CD4-positive, alpha-beta T cell (primary cell): ENCODE results near the gene LRIT2. TPM values are rescaled to one million over a fixed set of nuclear protein-coding genes. Genes with fewer than 3 reads are reported as not detected.

Source experiments
- ATAC-seq: fragments of 200-7000 bp; cut with Tn5 transposase; one replicate; pipeline ENCODE4 v1.10.0; 2022; ENCODE audit warnings: mild to moderate bottlenecking; ENCODE audit not compliant: poor library complexity
- CTCF ChIA-PET: fragments of 350-600 bp; sonication (Branson Sonifier 250); formaldehyde crosslinking; loops from one replicate; lab custom pipeline; 2021; ENCODE audit warnings: antibody characterized with exemption, inconsistent platforms; lab: Charles Lee
- POLR2A ChIA-PET: fragments of 350-600 bp; sonication (Branson Sonifier 250); formaldehyde crosslinking; loops from one replicate; lab custom pipeline; 2021; ENCODE audit warnings: antibody characterized with exemption, inconsistent platforms; lab: Charles Lee
- DNase-seq, 14 experiments: peaks; one replicate each; pipeline ENCODE4 v3.0.0-alpha.2; 2013 to 2020; ENCODE audit warnings: mixed read lengths in 2 of 14
- H3K27ac ChIP-seq, 2 donors: one replicate each; pipeline versions ENCODE4 v1.5.1 to v1.7.0; 2013; ENCODE audit warnings: low read length in 2 of 2, low read depth in 1 of 2, mild to moderate bottlenecking in 1 of 2
- H3K27me3 ChIP-seq, 2 experiments: 1 replicate in 1 of 2; 2 replicates in 1 of 2; pipeline versions ENCODE4 v1.6.1 to v1.7.0; 2013; ENCODE audit warnings: low read length in 2 of 2, control low read depth in 1 of 2, mild to moderate bottlenecking in 1 of 2, moderate library complexity in 1 of 2; ENCODE audit not compliant: insufficient read depth in 2 of 2, control insufficient read depth in 1 of 2
- H3K36me3 ChIP-seq: one replicate; pipeline ENCODE4 v1.6.1; 2013; ENCODE audit warnings: low read length, control low read depth; ENCODE audit not compliant: insufficient read depth
- H3K4me1 ChIP-seq: one replicate; pipeline ENCODE4 v1.6.1; 2013; ENCODE audit warnings: low read length, control low read depth; ENCODE audit not compliant: insufficient read depth
- H3K4me3 ChIP-seq: one replicate; pipeline ENCODE4 v1.5.1; 2013; ENCODE audit warnings: mild to moderate bottlenecking, low read length, moderate library complexity
- H3K9me3 ChIP-seq, 2 experiments: 1 replicate in 1 of 2; 2 replicates in 1 of 2; pipeline versions ENCODE4 v1.6.1 to v1.7.0; 2013; ENCODE audit warnings: low read length in 2 of 2, mild to moderate bottlenecking in 2 of 2, control low read depth in 1 of 2, moderate library complexity in 1 of 2; ENCODE audit not compliant: control insufficient read depth in 1 of 2, insufficient read depth in 1 of 2
- H3K27ac Mint-ChIP-seq: one replicate; pipeline ENCODE4 v1.8.0; 2020; ENCODE audit warnings: mixed read lengths
- H3K27me3 Mint-ChIP-seq: one replicate; pipeline ENCODE4 v1.8.0; 2021; ENCODE audit warnings: mixed read lengths
- H3K36me3 Mint-ChIP-seq: one replicate; pipeline ENCODE4 v1.8.0; 2021; ENCODE audit warnings: low read depth, mixed read lengths
- H3K4me1 Mint-ChIP-seq: one replicate; pipeline ENCODE4 v1.8.0; 2021; ENCODE audit warnings: low read depth, mixed read lengths
- H3K4me3 Mint-ChIP-seq: one replicate; pipeline ENCODE4 v1.8.0; 2020; ENCODE audit warnings: mild to moderate bottlenecking, mixed read lengths
- H3K9me3 Mint-ChIP-seq: one replicate; pipeline ENCODE4 v1.8.0; 2020; ENCODE audit warnings: mixed read lengths
- intact Hi-C, 2 experiments: fragments of 100-400 bp; cut with DNase I in 1 of 2; cut with micrococcal nuclease in 1 of 2; formaldehyde crosslinking; loops; one replicate each; pipeline versions ENCODE4 v1.15.1 to v1.9.0; 2023 to 2025; cut with DNase I, micrococcal nuclease
- total RNA-seq, 174 experiments: library from RNA in 2 of 174; stranded (reverse) in 2 of 174; gene quantifications; one replicate each; pipeline ENCODE4 v1.2.3 and lab custom pipeline; 2021 to 2026
- TF ChIP-seq, protein P1 (sequence below): fragments of 200-600 bp; IDR thresholded peaks from one replicate; pipeline ENCODE4 v1.8.0; 2022; ENCODE audit warnings: antibody characterized with exemption, mild to moderate bottlenecking

LRIT2 gene
- total RNA-seq, 2 experiments from 2014 or later, result not detected

DNA sequence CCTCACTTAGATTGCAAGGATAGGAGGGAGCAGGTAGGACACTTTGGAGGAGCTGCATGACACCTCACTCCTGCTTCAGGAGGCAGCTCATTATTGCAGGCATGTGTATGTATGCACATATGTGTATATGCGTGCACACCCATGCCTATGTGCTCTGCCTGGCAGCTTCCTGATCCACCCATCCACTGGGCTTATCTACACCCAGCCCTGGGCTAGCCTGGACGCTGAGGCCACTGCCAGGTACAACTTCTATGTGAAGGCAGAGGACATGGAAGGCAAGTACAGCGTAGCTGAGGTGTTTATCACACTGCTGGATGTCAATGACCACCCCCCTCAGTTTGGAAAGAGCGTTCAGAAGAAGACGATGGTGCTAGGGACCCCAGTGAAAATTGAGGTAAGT lies 13.3 kb downstream of the LRIT2 start:
- Mint-ChIP-seq H3K9me3 (no peaks in the 10 kb centered on the region), H3K27ac (no peak overlapping the region), H3K4me1 (no peaks in the 10 kb centered on the region), H3K4me3 (no peak overlapping the region), H3K36me3 (no peaks in the 10 kb centered on the region), H3K27me3 (peaks cover 10% of the 10 kb centered on the region)
- Histone ChIP-seq H3K27ac (no peak overlapping the region), H3K4me3 (no peak overlapping the region), H3K4me1 (no peaks in the 10 kb centered on the region), H3K27me3 (peaks cover 0 to 5% of the 10 kb centered on the region in 2 experiments), H3K9me3 (no peaks in the 10 kb centered on the region), H3K36me3 (no peaks in the 10 kb centered on the region)
- POLR2A ChIA-PET, result no interaction called here
- intact Hi-C loops, result no loop called here
- CTCF ChIA-PET, result no interaction called here
- no peak for ATAC-seq
- no peak for DNase-seq
- TF ChIP-seq, protein P1, sequence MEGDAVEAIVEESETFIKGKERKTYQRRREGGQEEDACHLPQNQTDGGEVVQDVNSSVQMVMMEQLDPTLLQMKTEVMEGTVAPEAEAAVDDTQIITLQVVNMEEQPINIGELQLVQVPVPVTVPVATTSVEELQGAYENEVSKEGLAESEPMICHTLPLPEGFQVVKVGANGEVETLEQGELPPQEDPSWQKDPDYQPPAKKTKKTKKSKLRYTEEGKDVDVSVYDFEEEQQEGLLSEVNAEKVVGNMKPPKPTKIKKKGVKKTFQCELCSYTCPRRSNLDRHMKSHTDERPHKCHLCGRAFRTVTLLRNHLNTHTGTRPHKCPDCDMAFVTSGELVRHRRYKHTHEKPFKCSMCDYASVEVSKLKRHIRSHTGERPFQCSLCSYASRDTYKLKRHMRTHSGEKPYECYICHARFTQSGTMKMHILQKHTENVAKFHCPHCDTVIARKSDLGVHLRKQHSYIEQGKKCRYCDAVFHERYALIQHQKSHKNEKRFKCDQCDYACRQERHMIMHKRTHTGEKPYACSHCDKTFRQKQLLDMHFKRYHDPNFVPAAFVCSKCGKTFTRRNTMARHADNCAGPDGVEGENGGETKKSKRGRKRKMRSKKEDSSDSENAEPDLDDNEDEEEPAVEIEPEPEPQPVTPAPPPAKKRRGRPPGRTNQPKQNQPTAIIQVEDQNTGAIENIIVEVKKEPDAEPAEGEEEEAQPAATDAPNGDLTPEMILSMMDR, result no peak

DNA sequence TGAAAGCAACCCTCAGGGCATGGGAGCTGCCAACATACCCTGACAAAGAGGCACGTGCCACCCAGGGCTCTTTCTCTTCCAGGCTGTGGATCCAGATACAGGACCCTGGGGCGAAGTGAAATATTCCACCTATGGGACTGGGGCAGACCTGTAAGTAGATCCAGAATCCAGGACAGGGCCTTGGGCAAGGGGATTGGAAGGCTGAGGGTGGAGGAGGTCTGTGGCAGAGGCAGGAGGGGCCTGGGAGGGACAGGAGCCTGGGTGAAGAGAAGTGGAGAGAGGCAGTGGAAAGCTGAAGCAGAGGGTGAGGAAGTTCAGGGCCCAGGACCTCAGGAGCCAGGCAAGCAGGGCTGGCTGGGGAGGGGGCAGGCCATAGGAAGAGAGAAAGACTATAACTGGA lies 13.8 kb downstream of the LRIT2 start:
- no peaks in the 10 kb centered on the region for H3K36me3 ChIP-seq
- ChIA-PET POLR2A (no interaction called here), CTCF (no interaction called here)
- Mint-ChIP-seq H3K4me1 (no peaks in the 10 kb centered on the region), H3K4me3 (no peak overlapping the region), H3K9me3 (no peaks in the 10 kb centered on the region), H3K27ac (no peak overlapping the region), H3K27me3 (peaks cover 14% of the 10 kb centered on the region), H3K36me3 (no peaks in the 10 kb centered on the region)
- ATAC-seq (no peak), DNase-seq (no peak)
- intact Hi-C loops, result no loop called here
- TF ChIP-seq, protein P1, result no peak
- peaks cover 0 to 5% of the 10 kb centered on the region in 2 experiments for H3K27me3 ChIP-seq
- no peak overlapping the region for H3K4me3 ChIP-seq
- no peak overlapping the region for H3K27ac ChIP-seq
- no peaks in the 10 kb centered on the region for H3K4me1 ChIP-seq
- no peaks in the 10 kb centered on the region for H3K9me3 ChIP-seq

DNA sequence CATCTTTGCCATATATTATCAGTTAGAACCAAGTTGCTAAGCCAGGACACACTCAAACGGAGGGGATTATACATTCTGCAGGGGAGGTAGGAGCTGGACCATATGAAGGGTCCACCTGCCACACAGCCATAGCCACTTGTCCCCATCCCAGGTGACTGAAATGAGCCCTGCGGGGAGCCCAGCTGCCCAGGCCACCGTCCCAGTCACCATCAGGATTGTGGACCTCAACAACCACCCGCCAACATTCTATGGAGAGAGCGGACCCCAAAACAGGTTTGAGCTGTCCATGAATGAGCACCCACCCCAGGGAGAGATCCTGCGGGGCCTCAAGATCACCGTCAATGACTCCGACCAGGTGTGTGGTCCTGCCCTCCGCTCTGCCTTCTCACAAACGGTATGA lies 17.3 kb downstream of the LRIT2 start:
- Mint-ChIP-seq H3K36me3 (no peaks in the 10 kb centered on the region), H3K27me3 (peaks cover 15% of the 10 kb centered on the region), H3K9me3 (no peaks in the 10 kb centered on the region), H3K4me3 (no peak overlapping the region), H3K27ac (no peak overlapping the region), H3K4me1 (no peaks in the 10 kb centered on the region)
- DNase-seq (no peak), ATAC-seq (no peak)
- H3K27ac ChIP-seq, result no peak overlapping the region
- H3K4me1 ChIP-seq, result no peaks in the 10 kb centered on the region
- no peaks in the 10 kb centered on the region for H3K9me3 ChIP-seq
- ChIA-PET POLR2A (no interaction called here), CTCF (no interaction called here)
- no peaks in the 10 kb centered on the region for H3K36me3 ChIP-seq
- TF ChIP-seq, protein P1, result no peak
- H3K27me3 ChIP-seq, result peaks cover 0 to 2% of the 10 kb centered on the region in 2 experiments
- intact Hi-C loops, result no loop called here
- H3K4me3 ChIP-seq, result no peak overlapping the region
